Measurements from ENCODE around the gene FAAP20.
A peak's percentile ranks its signal among the peaks of the same experiment; 100 is the strongest.

Gene FAAP20

DNA sequence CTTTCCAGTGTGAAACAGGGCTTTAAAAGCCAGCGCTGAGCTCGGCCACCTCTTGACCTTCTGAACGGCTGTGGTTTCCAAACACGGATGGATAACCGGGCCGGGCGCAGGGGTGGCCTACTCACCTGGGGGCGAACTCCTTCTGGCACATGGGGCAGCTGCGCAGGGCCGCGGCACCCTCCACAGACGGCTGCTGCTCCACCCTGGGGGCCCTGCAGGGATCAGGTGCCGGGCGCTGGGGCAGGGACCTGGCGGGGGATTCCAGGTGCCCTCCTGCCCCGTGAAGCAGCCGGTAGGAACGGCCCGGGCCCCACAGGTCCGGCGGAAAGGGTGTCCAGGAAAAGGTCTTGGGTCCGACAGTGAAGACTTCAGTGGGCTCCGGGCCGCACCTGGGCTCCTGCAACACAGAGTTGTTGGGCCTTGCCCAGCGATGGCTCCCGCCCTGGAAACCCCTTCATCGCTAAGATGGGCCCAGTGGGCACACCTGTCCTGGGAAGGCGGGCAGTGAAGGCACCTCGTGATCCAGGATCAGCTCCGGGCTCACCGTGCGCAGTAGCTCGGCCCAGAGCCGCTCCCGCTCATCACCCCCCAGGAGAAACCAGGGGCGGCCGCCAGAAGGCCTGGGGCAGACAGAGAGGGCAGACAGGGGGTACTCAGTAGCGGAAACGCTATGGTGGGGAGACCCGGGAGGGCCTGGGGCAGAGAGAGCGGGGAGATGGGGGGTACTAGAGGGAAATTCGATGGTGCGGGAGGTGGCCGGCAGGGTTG lies 874 bp downstream of the FAAP20 start:
- DNase-seq, result no peak

- DNase-seq, result no peak
Observed at GRCh38 chr1:2192031-2192995, 2.3 kb downstream of the FAAP20 start.

DNA sequence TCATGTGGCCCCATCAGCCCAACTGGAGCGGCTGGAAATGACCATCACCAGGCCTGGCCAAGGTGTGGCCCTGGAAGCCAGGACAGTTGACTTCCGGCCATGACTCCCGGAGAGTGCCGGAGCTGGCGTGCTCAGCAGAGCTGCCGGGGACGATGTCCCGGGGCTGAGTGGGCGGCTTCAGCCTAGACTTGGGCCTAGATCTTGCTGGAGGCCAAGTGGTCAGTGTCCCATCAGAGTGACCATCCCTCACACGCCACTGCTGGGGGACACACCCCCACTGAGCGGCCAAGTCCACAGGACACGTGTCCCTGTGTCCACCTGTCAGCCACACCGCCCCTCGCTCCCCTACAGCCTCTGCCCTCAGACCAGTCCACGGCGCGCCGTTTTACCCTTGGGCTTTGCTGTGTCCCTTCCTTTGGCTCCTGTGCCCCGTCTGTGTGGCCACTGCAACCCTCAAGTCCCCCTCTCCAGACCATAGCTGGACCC lies 4.0 kb downstream of the FAAP20 start:
- no peak for DNase-seq

DNA sequence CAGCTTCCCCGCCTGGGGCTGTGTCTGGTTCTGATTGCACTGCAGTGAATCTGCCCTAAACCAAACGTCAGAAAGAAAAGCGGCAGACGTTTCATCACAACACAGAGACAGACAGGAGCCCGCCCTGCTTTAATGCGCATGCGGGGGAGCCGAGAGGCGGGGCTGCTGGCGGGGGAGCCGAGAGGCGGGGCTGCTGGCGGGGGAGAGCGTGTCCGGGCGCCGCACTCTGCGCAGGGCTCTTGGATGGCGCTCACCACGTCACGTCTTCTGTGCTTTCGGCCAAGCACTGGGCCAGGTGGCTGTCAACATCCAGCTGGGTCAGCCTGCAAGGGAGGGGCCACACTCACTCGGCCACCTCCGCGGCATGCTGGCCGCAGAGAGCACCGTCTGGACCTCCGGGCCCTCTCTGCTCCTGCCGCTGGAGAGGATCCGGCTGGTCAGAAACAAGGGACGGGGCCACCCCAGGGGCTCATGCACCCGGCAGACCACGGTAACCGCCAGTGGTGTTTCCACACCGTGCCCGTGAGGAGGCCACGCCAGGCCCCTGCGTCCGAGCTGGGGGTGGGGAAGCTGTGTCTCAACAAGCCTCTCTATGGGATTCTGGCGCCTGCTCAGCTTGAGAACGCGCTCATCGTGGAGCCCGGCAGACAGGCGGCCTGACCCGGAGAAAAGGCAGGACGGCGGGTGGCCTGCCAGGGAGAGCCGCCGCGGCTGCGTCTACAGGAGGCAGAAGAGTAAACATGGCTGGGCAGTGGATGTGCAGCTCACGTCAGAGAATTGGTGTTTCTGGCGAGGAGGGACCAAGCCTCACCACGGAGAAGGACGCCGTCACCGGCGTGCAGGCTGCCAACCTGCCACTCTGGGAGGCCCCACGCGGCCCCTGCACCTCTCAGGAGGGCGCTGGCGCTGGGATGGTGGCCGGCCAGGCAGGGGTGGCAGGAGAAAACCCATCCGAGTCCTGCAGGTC lies 4.8 kb downstream of the FAAP20 start:
- DNase-seq, result peak; percentile 94

GRCh38 chr1:2188336-2188735 lies 6.2 kb downstream of the FAAP20 start:
- no peak for DNase-seq

DNA sequence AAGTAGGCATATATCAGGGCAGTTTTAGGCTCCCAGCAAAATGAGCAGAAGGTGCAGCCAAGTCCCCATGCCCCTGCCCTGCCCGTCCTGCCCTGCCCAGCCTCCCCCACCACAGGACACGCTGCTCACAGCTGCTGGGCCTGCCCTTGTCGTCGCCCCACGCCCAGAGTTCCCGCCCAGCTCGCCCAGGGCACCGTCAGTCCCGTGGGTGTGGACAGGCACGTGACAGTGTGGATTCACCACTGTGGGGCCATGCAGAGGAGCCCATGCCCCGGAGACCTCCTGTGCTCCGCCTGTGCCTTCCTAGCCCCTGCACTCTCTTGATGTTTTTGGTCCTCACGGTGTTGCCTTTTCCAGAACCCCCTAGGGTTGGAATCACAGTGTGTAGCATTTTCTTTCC lies 7.0 kb downstream of the FAAP20 start:
- peak; percentile 40 for DNase-seq

DNA sequence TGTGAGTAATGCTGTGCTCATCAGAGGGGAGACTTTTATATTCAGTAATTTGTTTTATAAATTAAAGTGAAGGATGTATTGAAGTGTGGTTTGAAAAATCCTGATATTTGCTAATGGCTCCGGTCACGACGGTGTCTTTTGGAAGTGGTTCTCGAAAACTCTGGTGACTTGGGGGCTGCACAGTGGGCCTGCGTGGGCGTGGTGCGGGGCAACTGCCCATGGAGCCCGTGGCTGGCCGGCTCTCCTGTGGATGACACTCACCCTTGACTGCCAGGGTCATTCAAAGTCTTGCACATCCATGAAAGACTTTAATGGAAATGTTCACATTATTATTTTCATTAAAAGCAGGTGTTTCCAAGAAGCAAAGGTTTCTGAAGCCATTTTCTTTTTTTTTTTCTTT lies 7.7 kb downstream of the FAAP20 start:
- DNase-seq, result no peak

GRCh38 chr1:2185880-2186855 lies 8.4 kb downstream of the FAAP20 start:
- DNase-seq, result no peak

DNA sequence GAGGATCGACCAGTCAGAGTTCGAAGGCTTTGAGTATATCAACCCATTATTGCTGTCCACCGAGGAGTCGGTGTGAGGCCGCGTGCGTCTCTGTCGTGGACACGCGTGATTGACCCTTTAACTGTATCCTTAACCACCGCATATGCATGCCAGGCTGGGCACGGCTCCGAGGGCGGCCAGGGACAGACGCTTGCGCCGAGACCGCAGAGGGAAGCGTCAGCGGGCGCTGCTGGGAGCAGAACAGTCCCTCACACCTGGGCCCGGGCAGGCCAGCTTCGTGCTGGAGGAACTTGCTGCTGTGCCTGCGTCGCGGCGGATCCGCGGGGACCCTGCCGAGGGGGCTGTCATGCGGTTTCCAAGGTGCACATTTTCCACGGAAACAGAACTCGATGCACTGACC lies 9.6 kb downstream of the FAAP20 start:
- DNase-seq, result no peak

GRCh38 chr1:2184531-2184930 lies 10.0 kb downstream of the FAAP20 start:
- DNase-seq, result no peak

DNA sequence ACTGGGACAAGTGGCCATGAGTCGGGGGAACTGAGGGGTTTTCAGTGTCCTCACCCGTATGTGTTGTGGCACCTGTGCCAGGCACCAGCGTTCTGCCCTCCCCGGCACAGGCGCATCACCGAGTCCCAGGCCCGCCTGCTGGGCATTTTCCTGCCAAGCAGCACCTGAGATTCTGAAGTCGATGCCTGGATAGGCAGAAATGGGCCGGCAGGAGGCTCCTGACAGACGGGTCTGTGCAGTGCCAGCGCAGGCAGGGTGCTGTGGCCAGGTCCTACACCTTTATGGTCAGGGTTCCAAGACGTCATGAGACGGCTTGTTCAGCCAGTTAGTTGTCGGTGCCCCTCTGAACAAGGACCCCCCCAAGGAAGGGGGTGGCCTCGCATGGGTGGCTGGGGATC lies 10.6 kb downstream of the FAAP20 start:
- no peak for DNase-seq

- DNase-seq, result no peak
Observed at GRCh38 chr1:2182376-2182775, 12.2 kb downstream of the FAAP20 start.

- DNase-seq, result no peak
Observed at GRCh38 chr1:2181752-2182151, 12.8 kb downstream of the FAAP20 start.

DNA sequence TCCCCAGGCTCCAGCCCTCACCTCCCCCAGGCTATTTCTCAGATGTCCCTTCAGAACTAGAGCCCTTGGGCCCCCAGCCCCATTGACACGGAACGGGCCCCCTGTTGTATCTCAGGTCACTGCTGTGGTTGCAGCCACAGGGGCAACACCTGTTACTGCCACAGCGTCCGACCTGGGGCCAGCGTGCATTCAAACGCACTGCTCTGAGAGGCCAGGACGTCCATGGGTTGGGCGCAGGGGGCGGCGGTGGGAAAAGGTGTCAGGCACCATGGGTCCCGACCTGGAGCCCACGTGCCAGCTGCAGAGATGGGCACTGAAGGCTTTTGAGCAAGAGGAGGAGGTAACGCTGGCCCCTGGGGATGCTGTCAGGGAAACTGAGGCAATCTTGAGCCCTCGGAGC lies 13.3 kb downstream of the FAAP20 start:
- DNase-seq, result no peak

DNA sequence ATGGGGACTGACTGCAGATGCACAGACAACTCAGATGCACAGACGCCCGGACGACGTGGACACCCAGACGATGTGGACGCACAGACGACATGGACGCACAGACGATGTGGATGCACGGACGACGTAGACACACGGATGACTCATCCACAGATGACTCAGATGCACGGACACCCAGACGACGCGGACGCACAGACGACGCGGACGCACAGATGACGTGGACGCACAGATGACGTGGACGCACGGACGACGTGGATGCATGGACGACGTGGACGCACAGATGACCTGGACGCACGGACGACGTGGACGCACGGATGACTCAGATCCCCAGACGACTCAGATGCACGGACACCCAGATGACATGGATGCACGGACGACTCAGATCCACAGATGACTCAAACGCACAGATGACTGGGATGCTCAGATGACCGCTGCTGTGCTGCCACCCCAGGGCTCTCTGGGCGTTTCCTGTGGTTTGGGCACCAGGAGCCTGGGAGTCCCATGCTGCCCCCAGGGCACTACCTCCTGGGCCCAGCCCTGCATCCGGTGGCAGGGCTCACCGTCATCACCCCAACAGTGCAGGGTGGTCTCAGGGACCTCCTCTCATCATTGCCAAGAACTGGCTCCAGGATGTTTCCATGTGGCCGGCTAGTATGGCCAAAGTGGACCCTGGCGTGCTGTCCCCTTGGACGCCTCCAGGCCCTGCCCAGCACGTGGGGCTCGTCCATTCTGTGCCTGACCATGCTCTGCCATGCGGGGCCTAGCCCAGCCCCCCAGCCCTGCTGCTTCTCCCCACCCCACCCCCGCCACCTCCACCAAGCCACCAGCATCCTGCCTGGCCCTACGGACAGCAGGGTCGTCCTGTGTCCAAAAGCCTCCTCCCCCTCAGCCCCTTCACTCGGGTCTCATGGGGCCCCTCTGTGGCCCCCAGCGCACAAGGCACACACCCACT lies 14.0 kb downstream of the FAAP20 start:
- DNase-seq, result no peak

GRCh38 chr1:2179283-2180013 lies 15.1 kb downstream of the FAAP20 start:
- no peak for DNase-seq

GRCh38 chr1:2178875-2179274 lies 15.7 kb downstream of the FAAP20 start:
- no peak for DNase-seq

GRCh38 chr1:2177946-2178538 lies 16.5 kb downstream of the FAAP20 start:
- no peak for DNase-seq

DNA sequence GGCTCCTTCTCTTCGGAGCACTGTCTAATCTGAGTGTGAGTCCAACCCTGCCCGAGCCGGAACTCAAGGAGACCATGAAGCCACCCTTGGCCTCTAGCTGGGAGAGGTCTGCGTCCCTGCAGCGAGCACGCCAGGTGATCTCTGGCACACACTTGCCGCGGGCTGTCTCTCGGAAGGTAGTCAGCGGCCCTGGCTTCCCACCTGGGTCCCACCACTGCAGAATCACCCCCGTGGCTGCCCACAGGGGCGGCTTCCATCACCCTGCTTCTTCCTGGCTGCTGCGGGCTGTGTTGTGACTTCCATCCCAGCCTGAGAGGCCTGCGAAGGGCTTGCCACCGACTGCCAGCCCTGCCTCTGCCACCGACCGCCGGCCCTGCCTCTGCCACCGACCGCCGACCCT lies 17.0 kb downstream of the FAAP20 start:
- no peak for DNase-seq
